Right lung (tissue), 10 donors: ENCODE measurements around the gene ZNF417. TPM values are rescaled to one million over a fixed set of nuclear protein-coding genes. Genes with fewer than 3 reads are reported as not detected.
"Not testable (repeated sequence)": the region's sequence is repeated elsewhere in the genome, so short reads cannot be mapped to it uniquely, and the experiment has no call there.

ENCODE experiments used
- DNase-seq, 2 donors: peaks; one replicate each; pipeline ENCODE4 v3.0.0-alpha.2; 2013
- long read RNA-seq, 8 donors: transcript quantifications; one replicate each; lab custom pipeline, GENCODE V29; 2026
- polyA plus RNA-seq, 5 donors: library from polyadenylated mRNA; unstranded; fragments of 120-200 nt; gene quantifications; one replicate each; pipeline versions ENCODE4 v1.2.1 to v1.2.3, GENCODE V29; 2013; ENCODE audit warnings: inconsistent platforms in 1 of 5, low replicate concordance in 1 of 5; ENCODE audit not compliant: insufficient read length in 5 of 5, insufficient read depth in 1 of 5

ZNF417 gene
- polyA plus RNA-seq, result 10 to 100 TPM; 19.6 to 41.3 (median 38.4) TPM
- long read RNA-seq, donor 1, partial matches to known transcripts, result 5 of 5 reads
- long read RNA-seq, donor 1, other reads (novel, unspliced or antisense), result 0 of 5 reads
- long read RNA-seq, donor 2, result 0 reads
- long read RNA-seq, donor 3, partial matches to known transcripts, result 0 of 3 reads
- long read RNA-seq, donor 3, other reads (novel, unspliced or antisense), result 0 of 3 reads
- long read RNA-seq, donor 4, partial matches to known transcripts, result 0 of 1 reads
- long read RNA-seq, donor 4, other reads (novel, unspliced or antisense), result 0 of 1 reads
- long read RNA-seq, donor 5, partial matches to known transcripts, result 0 of 4 reads
- long read RNA-seq, donor 5, other reads (novel, unspliced or antisense), result 0 of 4 reads
- long read RNA-seq, donor 6, partial matches to known transcripts, result 0 of 6 reads
- long read RNA-seq, donor 6, other reads (novel, unspliced or antisense), result 0 of 6 reads
- long read RNA-seq, donor 7, transcript ZNF417-201 (3 exons, 3,597 nt), result major isoform, 6 of 6 reads
- long read RNA-seq, donor 7, partial matches to known transcripts, result 0 of 6 reads
- long read RNA-seq, donor 7, other reads (novel, unspliced or antisense), result 0 of 6 reads
- long read RNA-seq, donor 8, partial matches to known transcripts, result 0 of 1 reads
- long read RNA-seq, donor 8, other reads (novel, unspliced or antisense), result 0 of 1 reads

DNA sequence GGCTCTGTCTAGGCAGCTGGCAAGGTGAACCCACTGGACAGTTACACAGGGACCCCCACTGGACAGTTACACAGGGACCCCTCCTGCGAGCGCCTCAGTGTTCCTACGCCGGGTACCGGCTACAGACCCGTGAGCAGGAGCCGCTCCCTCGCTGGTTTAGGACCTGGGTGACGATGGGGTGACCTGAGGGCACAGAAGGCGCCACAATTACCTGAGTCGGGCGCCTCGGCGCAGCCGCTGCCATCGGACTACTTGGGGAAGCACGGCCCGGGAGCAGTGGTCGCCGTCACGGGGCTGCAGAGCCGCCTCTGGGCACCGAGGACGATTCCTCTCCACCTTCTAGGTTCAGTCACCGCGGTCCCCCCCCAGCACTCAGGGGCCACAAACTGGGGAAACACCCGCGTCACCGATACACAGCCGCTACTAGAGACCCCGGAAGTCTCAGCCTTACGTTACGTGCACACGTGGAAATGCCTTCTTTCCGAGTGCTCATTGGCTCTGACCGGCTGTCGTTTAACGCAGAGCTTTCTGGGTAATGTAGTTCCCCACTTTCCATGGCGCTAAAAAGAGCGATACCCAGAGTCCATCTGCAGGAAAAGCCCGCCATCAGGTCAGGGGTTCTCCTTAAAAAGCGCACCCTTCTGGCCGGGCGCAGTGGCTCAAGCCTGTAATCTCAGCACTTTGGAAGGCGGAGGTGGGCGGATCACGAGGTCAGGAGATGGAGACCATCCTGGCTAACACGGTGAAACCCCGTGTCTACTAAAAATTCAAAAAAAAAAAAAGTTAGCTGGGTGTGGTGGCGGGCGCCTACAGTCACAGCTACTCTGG lies at the start of gene ZNF417:
TSS of gene ZNF417 (minus strand) at position 425 of the 828 bp plus-strand sequence. CDS start at position 244, 181 bp downstream.
- DNase-seq, result peak; percentile 86 to 88

DNA sequence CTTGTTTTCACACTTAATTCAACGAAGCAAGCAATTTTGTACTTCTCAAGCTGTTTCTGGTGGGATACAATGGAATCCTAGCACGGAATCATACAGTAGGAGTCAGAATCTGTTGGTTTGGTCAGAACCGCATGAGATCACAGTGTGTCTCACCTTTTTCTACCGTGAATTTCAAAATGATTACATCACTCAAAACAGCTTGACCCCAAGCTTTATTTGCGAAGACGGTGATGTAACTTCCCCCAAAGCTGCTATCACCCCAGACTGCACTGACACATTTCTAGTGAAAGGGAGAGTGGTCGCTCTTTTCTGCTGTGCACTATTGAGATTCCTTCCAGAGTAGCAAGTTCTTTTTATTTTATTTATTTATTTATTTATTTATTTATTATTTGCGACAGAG lies 48.4 kb upstream of the ZNF417 start:
- DNase-seq, result no peak

DNA sequence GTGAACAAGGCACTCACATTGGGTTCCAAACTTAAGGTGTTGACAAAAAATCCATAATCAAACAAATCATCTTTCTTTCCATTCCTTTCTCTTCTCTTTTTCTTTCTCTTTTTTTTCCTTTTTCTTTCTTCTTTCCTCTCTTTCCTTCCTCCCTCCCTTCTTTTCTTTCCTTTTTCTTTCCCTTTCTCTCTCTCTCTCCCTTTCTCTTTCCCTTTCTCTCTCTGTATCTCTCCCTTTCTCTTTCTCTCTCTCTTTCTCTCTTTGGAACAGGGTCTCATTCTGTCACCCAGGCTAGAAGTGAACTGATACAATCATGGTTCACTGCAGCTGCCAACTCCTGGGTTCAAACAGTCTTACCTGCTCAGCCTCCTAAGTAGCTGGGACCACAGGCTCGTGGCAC lies 45.4 kb upstream of the ZNF417 start:
- no peak for DNase-seq

DNA sequence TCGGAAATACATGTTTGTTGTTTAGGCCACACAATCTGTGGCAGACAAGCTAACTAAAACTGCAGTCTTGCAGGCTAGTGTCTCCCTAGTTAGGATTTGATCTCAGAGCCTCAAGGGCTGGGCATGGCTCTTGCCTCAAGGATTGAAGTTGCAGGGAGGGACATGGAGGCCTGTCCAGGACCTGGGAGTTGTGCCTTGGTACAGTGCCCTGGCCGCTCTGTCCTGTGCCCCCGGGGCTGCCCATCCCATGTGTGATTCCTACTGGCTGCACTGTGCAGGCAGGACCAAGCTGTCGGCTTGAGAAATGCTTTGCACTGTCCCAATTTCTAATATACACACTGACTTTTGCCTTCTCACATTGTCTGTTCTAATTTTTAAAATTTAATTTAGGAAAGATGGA lies 38.6 kb upstream of the ZNF417 start:
- no peak for DNase-seq

DNA sequence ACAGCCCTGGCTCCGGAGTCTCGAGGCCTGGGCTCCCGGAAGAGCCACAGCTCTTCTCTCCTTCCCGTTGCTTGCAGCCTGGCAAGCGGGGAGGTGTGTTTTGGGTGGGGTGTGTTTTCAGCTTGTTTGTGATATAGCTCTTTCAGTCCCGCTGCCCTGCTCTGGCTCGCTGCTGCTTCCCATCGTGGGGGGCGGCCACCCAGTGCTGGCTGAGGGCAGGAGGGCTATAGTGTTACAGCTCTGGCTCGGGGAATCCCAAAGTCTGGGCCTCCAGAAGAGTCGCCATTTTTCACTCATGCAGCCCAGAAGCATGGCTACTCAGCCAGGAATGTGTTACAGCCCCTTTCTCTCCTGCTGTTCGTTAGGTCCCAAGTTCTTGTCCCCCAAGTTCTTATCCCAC lies 33.3 kb upstream of the ZNF417 start:
- DNase-seq, result no peak

DNA sequence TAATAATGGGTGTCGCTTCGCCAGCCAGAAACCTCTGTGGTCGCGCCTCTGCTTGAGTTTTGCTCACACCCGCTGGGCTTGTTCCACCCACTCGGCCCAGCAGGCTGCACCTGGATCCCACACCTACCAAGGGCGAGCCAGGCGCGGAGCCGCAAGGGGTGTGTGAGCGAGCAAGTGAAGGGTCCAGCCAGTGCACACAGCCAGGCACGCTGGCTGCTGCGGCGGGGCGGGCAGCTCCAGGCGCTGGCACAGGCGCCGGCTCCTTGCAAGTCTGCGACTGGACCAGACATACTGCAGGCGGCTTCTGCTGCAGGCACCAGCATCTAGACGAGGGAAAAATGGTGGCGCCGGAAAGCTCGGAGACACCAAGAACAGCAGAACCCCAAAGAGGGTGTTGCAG lies 32.9 kb upstream of the ZNF417 start:
- no peak for DNase-seq

DNA sequence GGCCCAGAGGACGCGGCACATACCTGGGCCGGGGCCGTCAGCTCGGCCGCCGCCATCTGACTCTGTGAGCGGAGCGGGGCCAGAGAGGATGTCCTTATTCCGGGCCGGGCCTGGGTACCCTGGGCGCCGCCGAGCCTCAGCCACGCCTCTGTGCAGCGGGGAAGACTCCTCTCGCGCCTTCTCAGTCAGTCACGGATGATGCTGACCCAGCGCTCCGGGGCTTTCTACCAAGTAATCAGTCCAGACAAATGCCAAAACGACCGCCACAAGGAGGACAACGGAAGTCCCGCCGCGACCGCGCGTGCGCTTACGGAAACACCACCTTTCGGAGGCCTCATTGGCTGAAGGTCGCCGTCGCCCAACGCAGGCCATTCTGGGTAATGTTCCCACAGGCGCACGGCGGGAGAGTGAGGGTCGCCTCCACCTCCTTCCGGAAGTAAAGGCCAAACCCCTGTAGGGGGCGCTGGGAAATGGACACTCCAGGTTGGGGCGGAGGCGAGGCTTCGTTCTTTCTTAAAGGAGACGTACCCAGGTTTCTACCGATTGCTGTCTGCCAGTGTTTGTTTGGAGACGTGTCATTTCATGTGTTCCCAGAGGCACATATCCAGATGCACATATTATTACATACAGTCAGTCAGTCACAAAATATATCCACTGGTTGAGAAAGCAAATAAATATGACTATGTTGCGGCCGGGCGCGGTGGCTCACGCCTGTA lies 31.2 kb upstream of the ZNF417 start, which contains the start of gene ZNF256:
TSS of gene ZNF256 (minus strand) at position 288 of the 716 bp plus-strand sequence. CDS start at position 56, 232 bp downstream.
- peak; percentile 94 to 96 for DNase-seq

DNA sequence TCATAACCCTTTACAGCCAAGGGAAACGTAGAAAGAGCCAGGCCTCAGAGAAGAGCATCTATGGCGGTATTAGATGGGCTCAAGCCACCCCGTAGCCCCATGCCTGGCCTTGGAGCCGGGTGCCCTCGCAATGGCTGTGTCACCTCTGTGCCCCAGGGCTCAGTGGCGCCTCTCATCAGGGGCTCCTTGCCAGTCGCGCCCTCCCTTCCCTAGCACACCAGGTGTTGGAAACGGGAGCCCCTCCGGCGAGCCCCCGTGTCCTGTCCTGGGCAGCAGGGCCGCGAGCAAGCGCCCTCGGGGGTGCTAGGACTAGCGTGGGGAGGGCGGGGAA lies 30.7 kb upstream of the ZNF417 start:
- DNase-seq, result no peak

DNA sequence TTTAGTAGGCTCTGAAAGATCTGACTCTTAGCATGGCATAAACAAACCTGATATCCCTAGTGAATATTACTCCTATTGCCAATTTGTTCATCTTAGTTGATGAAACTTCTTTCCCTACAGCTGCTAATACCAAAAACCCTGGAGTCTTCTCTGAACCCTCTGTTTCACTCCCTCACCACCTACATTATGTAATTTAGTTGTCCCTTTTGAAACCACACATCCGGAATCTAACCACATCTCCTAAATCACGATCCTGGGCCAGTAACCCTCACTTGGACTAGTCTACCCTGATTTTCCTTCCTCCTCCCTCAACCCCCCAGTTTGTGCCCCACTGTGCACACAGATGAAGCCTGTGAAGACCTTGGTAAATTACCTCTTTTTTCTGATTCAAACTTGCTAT lies 29.9 kb upstream of the ZNF417 start:
- DNase-seq, result no peak

DNA sequence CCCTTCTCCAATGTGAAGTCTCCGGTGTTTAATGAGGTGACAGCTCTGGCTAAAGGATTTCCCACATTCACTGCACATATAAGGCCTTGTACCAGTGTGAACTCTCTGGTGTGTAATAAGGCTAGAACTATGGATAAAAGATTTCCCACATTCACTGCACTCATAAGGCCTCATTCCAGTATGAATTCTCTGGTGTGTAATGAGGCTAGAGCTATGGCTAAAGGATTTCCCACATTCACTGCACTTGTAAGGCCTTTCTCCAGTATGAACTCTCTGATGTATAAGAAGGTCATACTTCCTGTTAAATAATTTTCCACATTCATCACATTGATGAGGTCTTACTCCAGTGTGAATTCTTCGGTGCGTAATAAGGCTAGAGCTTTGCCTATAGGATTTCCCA lies 25.2 kb upstream of the ZNF417 start:
- no peak for DNase-seq

DNA sequence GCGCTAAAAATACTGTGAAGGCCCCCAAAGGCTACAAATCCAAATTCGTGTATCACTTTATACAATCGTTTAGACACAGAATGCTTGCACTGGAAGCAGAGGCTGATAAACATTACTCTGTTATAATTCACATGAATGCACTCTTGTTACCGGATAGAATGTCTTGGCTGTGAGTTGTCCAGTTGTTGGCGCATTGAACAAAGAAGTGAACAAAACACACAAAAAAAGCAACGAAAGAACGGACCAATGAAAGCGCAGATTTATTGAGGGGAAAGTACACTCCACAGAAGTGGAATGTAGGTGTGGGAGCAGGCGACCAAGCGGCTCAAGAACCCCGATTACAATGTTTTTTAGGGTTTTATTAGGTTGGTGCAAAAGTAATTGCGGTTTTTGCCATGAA lies 19.3 kb upstream of the ZNF417 start:
- no peak for DNase-seq

DNA sequence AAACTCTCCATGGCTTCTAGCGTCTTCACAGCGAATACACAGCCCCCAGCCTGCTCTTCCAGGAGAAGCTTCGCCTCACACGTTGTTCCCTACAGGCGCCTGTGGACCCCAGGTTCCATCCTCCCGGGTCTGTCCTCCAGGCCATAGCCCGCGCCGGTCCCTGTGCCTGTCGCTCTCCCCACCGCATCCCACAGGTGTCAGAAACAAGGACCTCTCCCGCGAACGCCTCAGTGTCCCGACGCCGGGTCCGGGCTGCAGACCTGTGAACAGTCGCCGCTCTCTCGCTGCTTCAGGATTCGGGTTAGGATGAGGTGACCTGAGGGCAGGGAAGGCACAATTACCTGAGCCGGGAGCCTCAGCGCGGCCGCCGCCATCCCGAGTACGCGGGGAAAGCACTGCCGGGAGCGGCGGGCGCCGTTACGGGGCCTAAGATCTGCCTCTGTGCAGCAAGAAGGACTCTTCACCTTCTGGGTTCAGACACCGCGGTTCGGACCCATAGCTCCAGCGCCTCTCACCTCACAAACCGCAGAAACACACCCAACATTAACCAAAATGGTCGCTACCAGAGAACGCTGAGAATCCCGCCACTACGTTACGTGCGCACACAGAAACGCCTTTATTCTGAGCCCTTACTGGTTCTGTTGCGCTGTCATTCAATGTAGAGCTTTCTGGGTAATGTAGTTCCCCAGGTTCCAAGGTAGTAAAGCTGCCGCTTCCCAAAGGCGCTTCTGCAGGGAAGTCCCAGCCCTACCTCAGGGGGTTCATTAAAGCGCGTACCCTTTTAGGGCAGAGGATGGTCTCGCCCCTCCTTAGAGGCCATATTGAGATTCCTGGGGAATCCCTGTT lies 18.7 kb upstream of the ZNF417 start, which contains the start of gene ZNF418:
TSS of gene ZNF418 (minus strand) at position 583 of the 846 bp plus-strand sequence. CDS start 1,580 bp downstream, outside the sequence.
- DNase-seq, result peak; percentile 73

DNA sequence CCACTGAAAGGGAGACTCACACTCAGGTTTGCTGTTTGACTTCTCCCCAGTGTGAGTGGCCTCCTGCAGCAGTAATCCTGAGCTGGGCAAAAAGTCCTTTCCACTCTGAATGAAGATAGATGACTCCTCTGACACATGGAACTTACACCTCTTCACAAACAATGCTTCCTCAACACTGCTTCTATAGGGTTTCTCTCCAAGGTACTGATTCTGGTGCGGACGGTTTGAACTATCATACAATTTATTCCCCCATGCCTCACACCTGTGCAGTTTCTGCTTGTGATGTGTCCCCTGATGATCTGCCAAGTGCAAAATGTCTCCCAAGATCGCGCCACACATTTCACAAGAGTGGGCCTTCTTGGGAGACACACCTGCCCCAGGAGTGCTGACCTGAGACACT lies 11.2 kb upstream of the ZNF417 start:
- DNase-seq, result no peak

DNA sequence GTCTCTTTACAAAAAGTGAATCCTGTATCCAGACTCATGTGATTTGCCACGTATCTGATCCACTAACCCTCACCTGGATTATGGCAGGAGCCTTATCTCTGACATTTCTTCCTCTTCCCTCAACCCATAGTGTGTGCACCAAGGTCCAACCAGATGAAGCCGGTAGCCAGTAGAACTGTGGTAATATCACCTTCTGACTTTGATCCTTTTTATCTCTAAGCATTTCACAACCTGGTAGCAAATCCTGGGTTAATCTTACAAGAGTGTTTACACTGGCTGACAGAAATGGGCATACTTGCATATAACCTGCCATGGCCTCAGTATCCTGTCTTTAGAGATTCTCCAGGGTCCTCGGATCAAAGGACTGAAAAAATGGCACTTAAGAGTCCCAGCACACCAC lies 1.9 kb downstream of the ZNF417 start:
- DNase-seq, result no peak

DNA sequence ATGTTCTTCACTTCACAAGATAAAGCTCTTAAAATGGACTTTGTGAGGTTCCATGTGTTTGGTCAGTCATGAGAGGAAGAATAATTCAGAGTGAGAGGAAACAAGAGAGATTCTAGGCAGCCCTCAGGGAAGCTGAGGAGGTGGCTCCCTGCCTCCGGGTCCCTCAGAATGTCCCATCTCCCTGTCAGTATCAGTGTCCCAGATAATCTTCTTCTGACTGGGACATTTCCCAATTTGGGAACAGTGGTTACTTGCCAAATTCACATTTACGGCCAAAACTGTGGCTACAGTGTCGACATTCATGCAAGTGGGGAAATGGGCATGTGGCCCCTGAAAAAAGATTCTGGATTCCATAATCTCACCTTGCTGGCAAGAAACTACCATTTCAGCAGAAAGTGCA lies 9.0 kb downstream of the ZNF417 start:
- no peak for DNase-seq

DNA sequence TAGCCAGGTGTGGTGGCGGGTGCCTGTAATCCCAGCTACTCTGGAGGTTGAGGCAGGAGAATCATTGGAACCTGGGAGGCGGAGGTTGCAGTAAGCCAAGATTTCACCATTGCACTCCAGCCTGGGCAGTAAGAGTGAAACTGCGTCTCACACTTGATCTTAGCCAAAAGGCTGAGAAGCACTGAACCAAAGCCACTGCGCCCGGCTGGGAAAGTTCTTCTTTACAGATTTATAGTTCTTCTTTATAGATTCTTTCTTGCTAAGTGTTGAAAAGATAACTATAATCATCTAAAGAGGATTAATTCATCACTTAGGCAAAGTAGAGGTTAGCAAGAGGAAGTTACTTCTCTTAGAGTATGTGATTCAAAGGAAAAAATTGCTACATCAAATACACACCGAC lies 11.1 kb downstream of the ZNF417 start:
- DNase-seq, result no peak

DNA sequence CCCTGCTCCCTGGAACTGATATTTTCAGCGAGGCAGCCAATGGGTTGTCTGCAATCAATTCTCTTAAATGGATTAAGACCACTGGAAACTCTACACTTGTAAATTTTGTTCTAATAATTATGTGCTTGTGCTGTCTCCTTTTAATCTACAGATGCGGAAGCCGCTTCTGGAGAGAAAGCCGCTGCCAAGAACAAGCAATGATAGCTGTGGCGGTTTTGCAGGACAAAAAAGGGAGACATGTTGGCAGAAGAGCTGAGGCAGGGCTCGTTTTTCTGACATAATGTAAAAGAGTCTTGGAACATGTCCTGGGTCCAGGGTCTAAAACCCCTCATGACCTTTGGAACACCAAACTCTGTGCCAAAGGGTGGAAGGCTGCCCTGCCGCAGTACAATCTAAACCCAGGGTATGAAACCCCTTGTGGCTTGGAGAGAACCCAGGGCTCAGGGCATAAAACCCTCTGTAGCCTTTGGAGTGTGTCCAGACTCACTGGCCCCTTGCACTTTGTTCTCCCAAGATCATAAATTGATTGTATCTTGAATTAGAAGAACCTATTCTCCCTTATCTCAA lies 12.7 kb downstream of the ZNF417 start:
- no peak for DNase-seq

DNA sequence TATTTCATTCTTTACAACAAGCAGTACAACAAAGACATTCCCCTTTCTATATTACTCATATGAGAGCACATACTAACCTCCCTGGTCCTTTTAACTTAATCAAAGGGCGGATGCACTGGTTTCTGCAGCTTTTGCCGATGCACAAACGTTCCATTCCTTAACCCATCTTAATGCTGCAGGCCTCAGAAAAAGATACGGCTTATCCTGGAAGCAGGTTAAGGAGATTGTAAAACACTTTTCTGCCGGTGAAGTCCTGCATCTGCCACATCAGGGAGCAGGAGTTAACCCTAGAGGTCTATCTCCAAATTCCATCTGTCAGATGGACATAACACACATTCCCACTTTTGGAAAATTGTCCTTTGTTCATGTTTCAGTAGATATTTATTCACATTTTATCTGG lies 16.1 kb downstream of the ZNF417 start:
- no peak for DNase-seq

DNA sequence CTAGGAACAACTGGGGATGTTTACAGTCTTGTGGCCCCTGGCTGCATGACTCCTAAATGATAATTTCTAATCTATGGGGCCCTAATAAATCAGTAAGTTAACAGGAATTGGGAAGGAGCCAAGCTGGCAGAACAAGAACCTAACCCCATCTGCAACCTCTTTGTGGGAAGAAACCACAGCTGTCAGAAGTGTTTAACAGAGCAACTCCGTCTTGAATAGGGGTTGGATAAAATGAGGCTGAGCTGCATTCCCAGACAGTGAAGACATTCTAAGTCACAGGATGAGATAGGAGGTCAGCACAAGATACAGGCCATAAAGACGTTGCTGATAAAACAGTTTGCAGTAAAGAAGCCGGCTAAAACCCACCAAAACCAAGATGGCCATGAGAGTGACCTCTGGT lies 25.7 kb downstream of the ZNF417 start:
- not testable (repeated sequence) for DNase-seq

DNA sequence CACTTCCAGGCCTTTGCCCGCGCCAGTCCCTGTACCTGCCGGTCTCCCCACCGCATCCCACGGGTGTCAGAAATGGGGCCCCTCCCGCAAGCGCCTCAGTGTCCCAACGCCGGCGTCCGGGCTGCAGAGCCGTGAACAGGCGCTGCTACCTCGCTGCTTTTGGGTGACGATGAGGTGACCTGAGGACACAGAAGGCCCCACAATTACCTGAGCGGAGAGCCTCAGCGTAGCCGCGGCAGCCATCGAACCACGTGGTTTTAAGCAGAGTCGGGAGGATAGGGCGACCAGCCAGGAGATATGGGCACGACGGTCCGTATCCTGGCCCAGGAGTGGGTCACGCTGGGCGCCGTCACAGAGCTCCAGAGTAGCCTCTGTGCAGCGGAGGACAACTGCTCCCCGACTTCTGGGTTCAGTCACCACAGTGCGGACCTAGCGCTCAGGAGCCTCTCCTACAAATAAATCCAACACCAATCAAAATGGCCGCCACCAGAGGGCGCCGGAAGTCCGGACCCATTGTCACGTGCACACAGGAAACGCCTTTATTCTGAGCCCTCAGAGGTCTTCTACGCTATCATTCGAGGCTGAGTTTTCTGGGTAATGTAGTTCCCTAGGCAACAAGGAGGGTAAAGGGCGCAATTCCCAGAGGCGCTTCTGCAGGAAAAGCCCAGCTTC lies 27.7 kb downstream of the ZNF417 start, which contains the start of gene ZNF814:
TSS of gene ZNF814 (minus strand) at position 478 of the 672 bp plus-strand sequence. CDS start at position 243, 235 bp downstream.
- DNase-seq, result peak; percentile 78 to 81
